Measurements from ENCODE around the gene PRIM2. TPM values are rescaled to one million over a fixed set of nuclear protein-coding genes. Genes with fewer than 3 reads are reported as not detected.
"Not testable (repeated sequence)": the region's sequence is repeated elsewhere in the genome, so short reads cannot be mapped to it uniquely, and the experiment has no call there.

PRIM2 gene
- polyA plus RNA-seq, 6 donors from 2014 or later, result 3.8 to 11.4 (median 8.8) TPM

- H3K4me3 Mint-ChIP-seq; ATAC-seq (ENCODE audit: low read depth in 2 of 2); H3K27me3 Mint-ChIP-seq; DNase-seq; H3K36me3 Mint-ChIP-seq; H3K27ac Mint-ChIP-seq; H3K9me3 Mint-ChIP-seq: not testable (repeated sequence)
- peaks cover 8 to 16% (median 9%) of the 10 kb centered on the region in 3 donors for H3K4me1 Mint-ChIP-seq
Measured at GRCh38 chr6:57486494-57487081, 169.2 kb downstream of the PRIM2 start.

GRCh38 chr6:57488551-57488950 is 171.1 kb downstream of the PRIM2 start:
- not testable (repeated sequence) for DNase-seq; H3K27me3 Mint-ChIP-seq; H3K4me1 Mint-ChIP-seq; ATAC-seq (ENCODE audit: low read depth in 2 of 2); H3K4me3 Mint-ChIP-seq; H3K9me3 Mint-ChIP-seq; H3K27ac Mint-ChIP-seq
- peaks cover 0 to 12% of the 10 kb centered on the region in 2 donors for H3K36me3 Mint-ChIP-seq

- H3K9me3 Mint-ChIP-seq; H3K4me3 Mint-ChIP-seq; DNase-seq; H3K27ac Mint-ChIP-seq; ATAC-seq (ENCODE audit: low read depth in 2 of 2); H3K4me1 Mint-ChIP-seq; H3K27me3 Mint-ChIP-seq: not testable (repeated sequence)
- peaks cover 0 to 15% of the 10 kb centered on the region in 2 donors for H3K36me3 Mint-ChIP-seq
Measured at GRCh38 chr6:57489887-57490286, 172.5 kb downstream of the PRIM2 start.

- not testable (repeated sequence) for H3K4me3 Mint-ChIP-seq; H3K4me1 Mint-ChIP-seq; ATAC-seq (ENCODE audit: low read depth in 2 of 2); H3K27ac Mint-ChIP-seq; H3K9me3 Mint-ChIP-seq; DNase-seq; H3K27me3 Mint-ChIP-seq
- H3K36me3 Mint-ChIP-seq, result peaks cover 0 to 15% of the 10 kb centered on the region in 2 donors
Measured at GRCh38 chr6:57491795-57492194, 174.4 kb downstream of the PRIM2 start.

DNA sequence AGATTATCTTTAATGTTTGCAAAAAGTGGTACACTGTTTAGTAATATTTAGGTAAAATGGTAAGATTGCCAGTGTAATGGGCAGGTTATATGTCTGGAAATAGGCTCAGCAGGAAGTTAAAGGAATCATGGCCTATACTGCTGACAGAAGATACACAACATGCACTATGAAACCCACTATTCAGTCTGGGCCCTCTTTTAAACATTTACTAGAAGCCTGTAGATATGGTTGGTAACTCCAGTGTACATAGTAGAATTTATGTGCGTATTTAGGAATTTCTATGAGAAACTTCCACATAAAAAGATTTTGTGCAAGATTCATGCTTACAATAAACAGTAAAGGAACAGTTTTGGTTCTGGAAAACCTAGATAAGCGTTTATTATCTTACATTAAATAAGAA is 178.8 kb downstream of the PRIM2 start:
- ATAC-seq (ENCODE audit: low read depth in 2 of 2); H3K27ac Mint-ChIP-seq; H3K9me3 Mint-ChIP-seq; H3K4me3 Mint-ChIP-seq; H3K4me1 Mint-ChIP-seq; DNase-seq; H3K27me3 Mint-ChIP-seq: not testable (repeated sequence)
- H3K36me3 Mint-ChIP-seq, result peaks cover 0 to 15% of the 10 kb centered on the region in 2 donors

DNA sequence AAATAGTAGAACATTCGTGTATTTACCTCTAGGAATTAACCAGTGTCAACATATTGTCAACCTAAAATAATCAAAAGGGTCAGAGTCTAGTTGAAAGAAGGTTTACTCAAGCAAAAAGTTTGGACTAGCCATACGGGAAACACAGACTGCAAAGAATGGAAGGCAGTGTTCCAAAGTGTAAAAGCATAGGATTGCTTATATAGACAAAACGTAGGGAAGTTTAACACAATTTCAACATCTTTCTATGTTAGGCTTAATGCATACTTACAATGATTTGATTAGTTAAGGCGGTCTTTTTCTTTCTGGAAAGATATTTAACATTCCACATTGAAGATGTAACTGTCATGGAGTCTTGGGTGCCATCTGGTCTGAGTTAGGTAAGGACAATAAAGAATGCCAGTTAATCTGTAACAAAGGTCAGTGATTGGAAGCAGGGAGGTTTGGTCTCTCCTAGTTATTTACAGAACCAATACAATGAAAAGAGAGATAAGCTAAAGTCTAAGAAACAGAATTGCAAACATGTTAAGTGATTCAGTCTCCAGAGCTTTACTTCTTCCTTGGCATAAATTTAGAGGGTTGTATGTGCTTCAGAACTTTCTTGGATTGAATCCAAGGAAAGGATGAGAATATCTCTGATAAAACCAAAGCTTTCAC is 183.1 kb downstream of the PRIM2 start:
- H3K36me3 Mint-ChIP-seq; H3K4me1 Mint-ChIP-seq; DNase-seq; H3K27ac Mint-ChIP-seq; H3K4me3 Mint-ChIP-seq; ATAC-seq (ENCODE audit: low read depth in 2 of 2); H3K9me3 Mint-ChIP-seq; H3K27me3 Mint-ChIP-seq: not testable (repeated sequence)

- H3K9me3 Mint-ChIP-seq; DNase-seq; H3K4me3 Mint-ChIP-seq; H3K27me3 Mint-ChIP-seq; H3K36me3 Mint-ChIP-seq; H3K4me1 Mint-ChIP-seq; ATAC-seq (ENCODE audit: low read depth in 2 of 2): not testable (repeated sequence)
- H3K27ac Mint-ChIP-seq, result peak overlapping the region in 1 of 6 donors; percentile 12
Measured at GRCh38 chr6:57502387-57502786, 185.0 kb downstream of the PRIM2 start.

- DNase-seq; ATAC-seq (ENCODE audit: low read depth in 2 of 2); H3K36me3 Mint-ChIP-seq; H3K4me3 Mint-ChIP-seq; H3K9me3 Mint-ChIP-seq; H3K27me3 Mint-ChIP-seq; H3K27ac Mint-ChIP-seq; H3K4me1 Mint-ChIP-seq: not testable (repeated sequence)
Measured at GRCh38 chr6:57505251-57505650, 187.8 kb downstream of the PRIM2 start.

DNA sequence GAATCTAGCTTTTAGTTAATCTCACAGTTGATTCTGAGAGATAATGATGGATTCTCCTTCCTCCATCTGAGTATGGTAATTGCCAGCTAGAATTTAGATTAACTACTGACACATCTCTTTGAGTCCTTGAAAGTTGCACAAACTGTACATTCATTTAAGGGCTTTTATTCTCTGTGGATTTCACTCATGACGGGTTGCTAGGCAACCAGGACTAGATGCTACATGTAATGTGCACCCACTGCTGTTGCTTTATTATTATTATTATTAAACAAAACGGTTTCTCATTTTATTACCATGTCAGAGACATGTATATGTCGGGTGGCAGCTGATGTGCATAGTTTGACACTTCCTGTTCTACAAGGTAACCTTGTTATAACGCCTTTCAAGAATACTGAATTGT is 193.0 kb downstream of the PRIM2 start:
- H3K4me3 Mint-ChIP-seq; H3K9me3 Mint-ChIP-seq; H3K27me3 Mint-ChIP-seq; DNase-seq; H3K36me3 Mint-ChIP-seq; H3K27ac Mint-ChIP-seq; ATAC-seq (ENCODE audit: low read depth in 2 of 2); H3K4me1 Mint-ChIP-seq: not testable (repeated sequence)

- H3K27ac Mint-ChIP-seq; DNase-seq; H3K4me3 Mint-ChIP-seq; H3K36me3 Mint-ChIP-seq; H3K4me1 Mint-ChIP-seq; ATAC-seq (ENCODE audit: low read depth in 2 of 2); H3K27me3 Mint-ChIP-seq; H3K9me3 Mint-ChIP-seq: not testable (repeated sequence)
Measured at GRCh38 chr6:57515171-57515570, 197.7 kb downstream of the PRIM2 start.

DNA sequence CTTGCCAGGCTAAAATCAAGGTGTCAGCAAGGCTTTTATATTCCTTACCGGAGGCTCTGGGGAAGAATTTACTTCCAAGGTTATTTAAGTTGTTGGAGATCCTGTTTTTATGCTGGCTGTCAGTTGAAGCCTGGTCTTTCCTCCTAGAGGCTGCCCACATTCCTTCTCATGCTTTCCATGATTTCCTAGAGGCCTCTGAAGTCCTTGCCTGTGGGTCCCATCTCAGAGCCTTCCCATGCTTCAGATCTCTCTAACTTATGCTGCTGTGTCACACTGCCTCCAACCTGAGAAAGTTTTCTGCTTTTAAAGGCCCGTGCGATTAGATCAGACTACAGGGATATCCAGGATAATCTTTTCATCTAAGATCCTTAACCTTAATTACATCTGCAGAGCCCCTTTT is 198.4 kb downstream of the PRIM2 start:
- not testable (repeated sequence) for H3K36me3 Mint-ChIP-seq; ATAC-seq (ENCODE audit: low read depth in 2 of 2); H3K4me1 Mint-ChIP-seq; H3K27me3 Mint-ChIP-seq; H3K4me3 Mint-ChIP-seq; H3K27ac Mint-ChIP-seq; DNase-seq; H3K9me3 Mint-ChIP-seq

DNA sequence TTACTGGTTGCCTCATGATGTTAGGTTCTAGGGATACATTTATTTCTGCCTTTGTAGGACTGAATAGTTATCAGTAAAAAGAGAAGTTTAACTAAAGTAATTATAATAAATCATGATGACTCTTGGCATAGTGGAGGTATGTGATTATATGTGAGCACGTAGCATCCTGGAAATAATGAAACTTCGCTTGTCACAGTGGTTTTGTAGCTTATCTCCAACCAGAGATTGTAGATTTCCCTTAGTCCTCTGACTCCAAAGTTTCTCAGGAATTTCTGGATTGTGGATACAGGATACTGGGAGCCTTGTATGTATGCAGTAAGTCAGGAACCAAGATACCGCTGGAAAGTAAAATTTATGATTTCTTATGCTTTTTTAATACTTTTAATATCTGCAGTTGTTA is 199.3 kb downstream of the PRIM2 start:
- not testable (repeated sequence) for H3K9me3 Mint-ChIP-seq; ATAC-seq (ENCODE audit: low read depth in 2 of 2); H3K27ac Mint-ChIP-seq; H3K4me1 Mint-ChIP-seq; H3K36me3 Mint-ChIP-seq; DNase-seq; H3K4me3 Mint-ChIP-seq; H3K27me3 Mint-ChIP-seq

- not testable (repeated sequence) for ATAC-seq (ENCODE audit: low read depth in 2 of 2); DNase-seq; H3K4me1 Mint-ChIP-seq; H3K9me3 Mint-ChIP-seq; H3K4me3 Mint-ChIP-seq; H3K27me3 Mint-ChIP-seq; H3K27ac Mint-ChIP-seq; H3K36me3 Mint-ChIP-seq
Measured at GRCh38 chr6:57519198-57519597, 201.8 kb downstream of the PRIM2 start.

DNA sequence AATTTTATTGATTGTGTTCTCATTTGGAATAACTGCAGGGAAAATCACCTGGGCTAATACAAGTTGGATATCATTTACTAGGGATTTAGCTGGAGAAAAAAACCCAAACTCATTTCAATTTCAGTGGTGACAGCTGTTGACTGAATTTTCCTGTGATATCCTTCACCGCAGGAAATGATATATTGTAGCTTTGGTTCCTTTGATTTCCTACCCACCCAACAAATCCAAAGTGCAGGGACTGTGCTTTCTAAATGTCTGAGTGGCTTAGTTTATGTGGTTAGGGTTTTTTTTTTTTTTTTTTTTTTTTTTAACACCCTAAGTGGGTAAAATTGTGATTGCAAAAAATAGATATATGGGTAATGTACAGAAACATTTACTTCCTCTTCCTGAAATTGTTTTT is 203.7 kb downstream of the PRIM2 start:
- H3K4me1 Mint-ChIP-seq; H3K4me3 Mint-ChIP-seq; H3K27ac Mint-ChIP-seq; H3K36me3 Mint-ChIP-seq; ATAC-seq (ENCODE audit: low read depth in 2 of 2); H3K9me3 Mint-ChIP-seq; DNase-seq; H3K27me3 Mint-ChIP-seq: not testable (repeated sequence)
